GM12801 (cell line): Measurements from ENCODE around the gene FCHSD1.

Experiments used
- TF ChIP-seq, protein P1 (sequence below): IDR thresholded peaks from one replicate; pipeline ENCODE4 v1.5.1; 2011; ENCODE audit warnings: control low read depth; ENCODE audit not compliant: insufficient read length; ENCODE audit errors: extremely low read depth

FCHSD1 gene

DNA sequence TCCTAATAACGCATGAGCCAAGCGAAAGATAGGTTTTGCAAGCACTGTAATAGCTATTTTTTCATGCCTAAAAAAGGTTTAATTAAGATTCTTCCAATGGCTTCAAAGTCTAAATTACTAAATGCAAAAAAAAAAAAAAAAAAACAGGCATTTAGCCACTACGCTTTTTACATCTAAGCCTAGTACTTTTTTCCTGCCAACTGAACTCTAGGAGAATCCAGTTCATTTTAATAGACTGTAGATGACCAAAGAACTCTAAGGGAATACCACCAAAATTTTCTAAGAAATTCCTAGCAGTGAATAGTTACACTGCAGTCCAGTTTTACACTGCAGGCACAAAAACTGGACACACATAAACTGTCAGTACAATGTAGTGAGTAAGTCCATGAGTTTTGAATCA is 42.2 kb downstream of the FCHSD1 start:
- TF ChIP-seq, protein P1, sequence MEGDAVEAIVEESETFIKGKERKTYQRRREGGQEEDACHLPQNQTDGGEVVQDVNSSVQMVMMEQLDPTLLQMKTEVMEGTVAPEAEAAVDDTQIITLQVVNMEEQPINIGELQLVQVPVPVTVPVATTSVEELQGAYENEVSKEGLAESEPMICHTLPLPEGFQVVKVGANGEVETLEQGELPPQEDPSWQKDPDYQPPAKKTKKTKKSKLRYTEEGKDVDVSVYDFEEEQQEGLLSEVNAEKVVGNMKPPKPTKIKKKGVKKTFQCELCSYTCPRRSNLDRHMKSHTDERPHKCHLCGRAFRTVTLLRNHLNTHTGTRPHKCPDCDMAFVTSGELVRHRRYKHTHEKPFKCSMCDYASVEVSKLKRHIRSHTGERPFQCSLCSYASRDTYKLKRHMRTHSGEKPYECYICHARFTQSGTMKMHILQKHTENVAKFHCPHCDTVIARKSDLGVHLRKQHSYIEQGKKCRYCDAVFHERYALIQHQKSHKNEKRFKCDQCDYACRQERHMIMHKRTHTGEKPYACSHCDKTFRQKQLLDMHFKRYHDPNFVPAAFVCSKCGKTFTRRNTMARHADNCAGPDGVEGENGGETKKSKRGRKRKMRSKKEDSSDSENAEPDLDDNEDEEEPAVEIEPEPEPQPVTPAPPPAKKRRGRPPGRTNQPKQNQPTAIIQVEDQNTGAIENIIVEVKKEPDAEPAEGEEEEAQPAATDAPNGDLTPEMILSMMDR, result no peak

DNA sequence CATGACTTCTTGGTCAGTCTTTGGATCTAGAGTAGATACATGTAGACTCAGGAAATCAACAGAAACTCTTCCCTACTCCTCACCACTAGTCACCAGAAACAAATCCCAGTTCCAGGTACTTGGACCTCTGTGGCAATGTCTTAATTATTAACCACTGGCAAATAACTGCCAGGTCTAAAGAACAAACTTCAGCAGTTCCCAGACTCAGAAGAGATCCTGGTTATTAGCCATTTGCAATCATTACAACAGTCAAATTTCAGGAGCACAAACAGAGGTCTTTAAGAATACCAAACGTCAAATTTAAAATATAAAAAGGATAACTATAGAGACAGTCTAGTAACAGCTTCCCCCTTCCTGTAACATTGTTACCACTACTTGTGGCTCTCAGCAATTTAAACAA is 42.7 kb downstream of the FCHSD1 start:
- TF ChIP-seq, protein P1, result no peak

DNA sequence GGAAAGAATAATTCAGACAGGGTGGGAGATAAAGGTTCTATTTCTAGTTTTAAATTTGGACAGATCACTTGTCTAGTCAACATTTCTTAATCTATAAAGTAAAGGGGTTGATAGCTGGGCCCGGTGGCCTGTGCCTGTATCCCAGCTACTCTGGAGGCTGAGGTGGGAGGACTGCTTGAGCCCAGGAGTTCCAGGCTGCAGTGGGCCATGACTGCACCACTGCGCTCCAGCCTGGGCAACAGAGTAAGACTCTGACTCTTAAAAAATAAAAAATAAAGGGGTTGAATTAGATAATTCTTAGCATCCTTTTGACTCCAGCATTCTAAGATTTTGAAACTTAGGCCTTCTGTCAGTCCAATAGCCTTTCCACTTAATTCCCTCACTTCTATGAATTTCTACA is 43.2 kb downstream of the FCHSD1 start:
- TF ChIP-seq, protein P1, result no peak

DNA sequence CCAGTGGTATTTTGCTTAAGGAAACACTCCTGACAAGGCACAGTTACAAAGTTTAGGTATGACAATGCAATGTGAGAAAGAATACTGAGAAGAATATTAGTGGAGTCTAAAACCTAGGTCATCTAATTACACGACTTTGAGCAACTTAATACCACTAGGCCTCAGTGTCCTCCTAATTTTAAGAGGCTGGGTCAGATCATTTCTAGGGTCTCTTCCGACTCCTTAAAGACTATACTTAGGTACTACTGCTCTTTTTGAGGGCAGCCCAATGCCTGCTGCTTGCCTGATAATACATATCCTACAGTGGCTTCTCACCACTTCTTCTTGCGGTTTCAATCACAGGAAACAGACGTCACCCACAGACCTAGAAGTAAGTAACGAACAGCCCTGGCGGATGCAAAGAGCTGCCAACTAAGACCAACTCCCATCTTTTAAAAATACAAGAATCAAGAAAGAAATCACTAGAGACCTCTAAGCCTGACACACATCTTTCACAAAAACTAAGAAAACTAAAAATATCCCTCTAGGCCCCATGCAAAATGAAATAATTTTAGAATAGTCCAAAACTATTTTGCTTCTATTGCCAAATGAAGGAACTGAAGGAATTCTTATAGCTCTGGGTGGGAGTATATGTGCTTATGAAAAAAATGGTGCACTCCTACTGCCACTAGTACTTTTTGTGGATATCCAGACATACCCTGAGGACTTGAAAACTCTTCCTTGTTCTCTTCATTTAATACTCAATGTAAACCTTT is 45.5 kb downstream of the FCHSD1 start:
- TF ChIP-seq, protein P1, result no peak

DNA sequence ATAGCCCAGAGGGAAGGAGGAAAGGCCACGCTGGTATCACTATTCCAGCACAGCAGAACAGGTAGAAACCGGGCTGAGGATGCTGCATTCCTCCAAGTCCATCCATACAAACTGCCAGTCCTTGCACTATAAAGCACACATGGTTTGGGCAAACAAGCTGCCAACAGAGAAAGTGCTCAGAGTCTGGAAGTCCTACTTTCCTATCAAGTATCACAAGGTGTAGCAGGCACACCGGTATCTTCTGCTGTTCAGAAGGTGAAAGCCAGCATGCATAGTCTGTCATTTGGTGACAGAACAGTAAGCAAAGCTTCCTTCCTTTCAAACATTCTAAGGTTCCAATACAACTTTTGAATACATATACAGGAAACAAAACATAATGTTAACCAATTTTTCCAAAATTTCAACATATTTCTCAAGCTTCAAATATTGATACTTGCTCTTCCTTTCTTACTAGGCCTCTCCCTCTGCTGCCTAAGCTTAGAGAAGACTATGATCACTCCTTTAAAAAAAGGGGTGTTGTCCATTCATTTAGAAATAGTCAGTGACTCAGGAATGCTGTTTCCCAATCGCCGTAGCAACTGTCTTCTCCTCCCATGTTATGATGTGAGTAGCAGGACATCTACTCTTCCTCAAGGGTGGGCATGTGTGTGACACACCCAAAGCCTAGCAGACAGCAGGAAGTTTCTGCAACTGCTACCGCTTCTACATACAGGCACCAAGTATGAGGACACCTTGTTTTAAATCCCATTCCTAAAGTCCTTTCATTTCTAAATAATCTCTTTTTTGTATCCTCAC is 47.1 kb downstream of the FCHSD1 start:
- TF ChIP-seq, protein P1, result no peak

DNA sequence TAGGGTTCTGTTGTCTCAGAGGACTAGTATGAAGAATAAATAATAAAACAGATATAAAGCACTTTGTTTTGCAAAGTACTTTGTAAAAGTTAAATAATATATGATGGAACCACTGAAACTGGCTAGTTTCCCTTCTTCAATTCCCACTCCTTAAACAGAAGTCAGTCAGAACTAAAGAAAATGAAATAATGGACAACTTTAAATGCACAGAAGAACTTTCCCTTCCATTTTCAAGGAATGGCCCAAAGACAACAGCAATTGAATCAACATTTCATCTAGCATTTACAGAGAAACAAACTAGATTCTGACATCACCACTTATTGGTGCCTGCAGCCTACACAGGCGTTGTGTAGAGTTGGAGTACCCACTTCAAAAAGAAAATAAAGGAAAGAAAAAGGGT is 48.6 kb downstream of the FCHSD1 start:
- TF ChIP-seq, protein P1, result no peak

DNA sequence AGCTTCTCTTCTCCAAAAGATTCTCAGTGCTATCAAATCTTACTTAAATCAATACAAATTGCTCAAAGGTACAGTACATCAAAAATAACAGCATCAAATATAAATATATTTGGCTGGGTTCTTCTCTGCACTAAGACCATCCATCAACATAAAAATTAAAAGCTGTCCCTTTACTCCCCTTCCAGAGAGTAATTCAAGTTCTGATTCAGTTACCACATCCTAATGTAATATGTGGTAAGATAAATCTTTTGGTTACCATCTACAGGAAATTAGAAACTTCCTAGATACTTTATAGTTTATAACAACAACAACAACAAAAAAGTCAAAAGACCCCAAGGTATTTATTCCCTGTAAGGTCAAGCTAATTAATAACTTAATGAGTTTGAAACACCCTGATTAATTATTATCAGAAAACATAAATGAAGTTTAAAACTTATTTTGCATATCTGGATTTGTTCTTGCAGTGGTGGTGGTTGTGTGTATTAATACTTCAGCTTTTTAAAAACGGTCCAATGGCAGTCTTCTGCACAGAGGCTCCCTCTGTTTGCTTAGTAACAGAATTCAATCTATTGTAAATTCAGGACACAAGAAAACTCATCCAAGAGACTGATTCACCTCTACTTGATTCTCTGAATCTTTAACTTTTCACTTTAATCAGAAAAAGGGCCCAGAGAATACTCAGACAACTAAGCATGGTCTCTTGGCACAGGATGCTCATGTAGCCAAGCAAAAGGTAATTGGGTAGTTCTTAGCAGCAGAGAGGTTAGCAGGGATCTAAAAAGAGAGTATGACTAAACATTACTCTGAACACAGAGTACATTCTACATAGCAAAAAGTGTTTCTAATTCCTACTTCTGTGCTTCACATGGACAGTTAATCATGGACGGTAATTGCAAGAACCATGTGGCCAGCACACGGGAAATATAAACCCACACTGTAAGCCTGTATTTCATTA is 52.5 kb downstream of the FCHSD1 start:
- TF ChIP-seq, protein P1, result no peak
